ENCODE results near the gene DPP3. TPM values are rescaled to one million over a fixed set of nuclear protein-coding genes. Genes with fewer than 3 reads are reported as not detected.

The DPP3 gene
- total RNA-seq, 1 experiment from 2014 or later: 93.3 TPM

- H3K4me3 ChIP-seq (ENCODE audit: low read depth, low read length, poor library complexity, severe bottlenecking): no peak overlapping the region
- H3K27me3 ChIP-seq (replicated peaks; ENCODE audit: insufficient read depth, low read depth, low read length, poor library complexity): no peaks in the 10 kb centered on the region
- POLR2A ChIA-PET (ENCODE audit: low non-redundant PET): no interaction called here
- TF ChIP-seq EZH2 (IDR thresholded peaks at IDR 0.05; ENCODE audit: borderline replicate concordance, low read depth, low read length, poor library complexity, severe bottlenecking): no peak
- TF ChIP-seq CTCF (conservative IDR thresholded peaks at IDR 0.05; ENCODE audit: low read depth, low read length): no peak
- H3K4me1 ChIP-seq (ENCODE audit: insufficient read depth, low read length, poor library complexity, severe bottlenecking): peaks cover 4% of the 10 kb centered on the region
- no TSS peak for BruUV-seq (replicated peaks)
- DNase-seq (ENCODE audit: low spot score): no peak
- H3K36me3 ChIP-seq (ENCODE audit: insufficient read depth, low read length, poor library complexity, severe bottlenecking): no peaks in the 10 kb centered on the region
- CTCF ChIA-PET: no interaction called here
- H3K27ac ChIP-seq (ENCODE audit: low read depth, low read length, poor library complexity, severe bottlenecking): no peak overlapping the region
- intact Hi-C loops (cut with micrococcal nuclease; ENCODE audit: unreplicated experiment): no loop called here
- H3K9me3 ChIP-seq (ENCODE audit: low read depth, low read length, poor library complexity, severe bottlenecking): no peaks in the 10 kb centered on the region
Observed at GRCh38 chr11:66548041-66548440, 67.8 kb downstream of the DPP3 start.

GRCh38 chr11:66548774-66549630, 68.8 kb downstream of the DPP3 start:
- intact Hi-C loops (cut with micrococcal nuclease; ENCODE audit: unreplicated experiment): no loop called here
- H3K4me3 ChIP-seq (ENCODE audit: low read depth, low read length, poor library complexity, severe bottlenecking): no peak overlapping the region
- POLR2A ChIA-PET (ENCODE audit: low non-redundant PET): no interaction called here

GRCh38 chr11:66549696-66550095, 69.5 kb downstream of the DPP3 start:
- BruUV-seq (replicated peaks): no TSS peak

More at GRCh38 chr11:66548774-66549630, 68.8 kb downstream of the DPP3 start:
- no peaks in the 10 kb centered on the region for H3K27me3 ChIP-seq (replicated peaks; ENCODE audit: insufficient read depth, low read depth, low read length, poor library complexity)
- H3K4me1 ChIP-seq (ENCODE audit: insufficient read depth, low read length, poor library complexity, severe bottlenecking): peaks cover 4% of the 10 kb centered on the region
- no peak for TF ChIP-seq EZH2 (IDR thresholded peaks at IDR 0.05; ENCODE audit: borderline replicate concordance, low read depth, low read length, poor library complexity, severe bottlenecking)
- no peak for TF ChIP-seq CTCF (conservative IDR thresholded peaks at IDR 0.05; ENCODE audit: low read depth, low read length)
- CTCF ChIA-PET: interaction anchor here (0.8 kb wide), 1 partner anchor 163 kb away, joined by 16 read pairs; no protein-coding TSS in a partner anchor
- no peak overlapping the region for H3K27ac ChIP-seq (ENCODE audit: low read depth, low read length, poor library complexity, severe bottlenecking)
- H3K36me3 ChIP-seq (ENCODE audit: insufficient read depth, low read length, poor library complexity, severe bottlenecking): no peaks in the 10 kb centered on the region
- H3K9me3 ChIP-seq (ENCODE audit: low read depth, low read length, poor library complexity, severe bottlenecking): no peaks in the 10 kb centered on the region
- BruUV-seq (replicated peaks): no TSS peak
- no peak for DNase-seq (ENCODE audit: low spot score)

More at GRCh38 chr11:66549696-66550095, 69.5 kb downstream of the DPP3 start:
- CTCF ChIA-PET: interaction anchor here (0.8 kb wide), 1 partner anchor 164 kb away, joined by 16 read pairs; no protein-coding TSS in a partner anchor
- Histone ChIP-seq H3K27ac (ENCODE audit: low read depth, low read length, poor library complexity, severe bottlenecking) (no peak overlapping the region), H3K4me1 (ENCODE audit: insufficient read depth, low read length, poor library complexity, severe bottlenecking) (peaks cover 4% of the 10 kb centered on the region), H3K27me3 (replicated peaks; ENCODE audit: insufficient read depth, low read depth, low read length, poor library complexity) (no peaks in the 10 kb centered on the region), H3K9me3 (ENCODE audit: low read depth, low read length, poor library complexity, severe bottlenecking) (no peaks in the 10 kb centered on the region), H3K36me3 (ENCODE audit: insufficient read depth, low read length, poor library complexity, severe bottlenecking) (no peaks in the 10 kb centered on the region), H3K4me3 (ENCODE audit: low read depth, low read length, poor library complexity, severe bottlenecking) (no peak overlapping the region)
- POLR2A ChIA-PET (ENCODE audit: low non-redundant PET): no interaction called here
- intact Hi-C loops (cut with micrococcal nuclease; ENCODE audit: unreplicated experiment): no loop called here
- TF ChIP-seq CTCF (conservative IDR thresholded peaks at IDR 0.05; ENCODE audit: low read depth, low read length): no peak
- no peak for TF ChIP-seq EZH2 (IDR thresholded peaks at IDR 0.05; ENCODE audit: borderline replicate concordance, low read depth, low read length, poor library complexity, severe bottlenecking)
- no peak for DNase-seq (ENCODE audit: low spot score)
